NCI-H1436 treated with DMSO at 0.1 percent for 48 hours (cell line): ENCODE data around the gene HRH1.
"Not testable (repeated sequence)": the region's sequence is repeated elsewhere in the genome, so short reads cannot be mapped to it uniquely, and the experiment has no call there.

ENCODE experiments used
- DNase-seq: peaks from one replicate; lab custom pipeline; 2025; lab: John Stamatoyannopoulos, UW

HRH1 gene

DNA sequence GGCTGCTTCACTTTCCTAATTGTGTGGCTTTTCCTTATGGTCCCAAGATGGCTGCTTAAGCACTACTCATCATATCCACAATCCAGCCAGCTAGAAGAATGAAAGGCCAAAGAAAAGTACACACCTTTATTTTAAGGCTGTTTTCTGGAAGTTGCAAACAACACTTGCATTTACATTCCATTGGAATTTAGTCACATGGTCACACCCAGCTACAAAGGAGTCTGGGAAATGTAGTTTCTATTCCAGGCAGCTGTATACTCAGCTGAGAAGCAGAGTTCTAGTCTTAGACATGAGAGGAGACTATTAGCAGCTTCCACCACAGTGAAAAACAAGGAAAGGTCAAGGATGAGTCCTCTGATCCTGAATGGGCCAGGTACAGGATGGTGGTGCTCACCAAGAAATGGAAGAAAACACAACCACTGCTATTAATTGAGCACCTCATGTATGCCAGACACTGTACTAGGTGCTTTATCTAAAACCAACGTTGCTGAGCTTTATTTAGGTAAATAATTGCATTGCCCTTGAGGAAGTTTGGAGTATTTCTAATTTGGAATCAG lies 89.9 kb downstream of the HRH1 start:
- no peak for DNase-seq

DNA sequence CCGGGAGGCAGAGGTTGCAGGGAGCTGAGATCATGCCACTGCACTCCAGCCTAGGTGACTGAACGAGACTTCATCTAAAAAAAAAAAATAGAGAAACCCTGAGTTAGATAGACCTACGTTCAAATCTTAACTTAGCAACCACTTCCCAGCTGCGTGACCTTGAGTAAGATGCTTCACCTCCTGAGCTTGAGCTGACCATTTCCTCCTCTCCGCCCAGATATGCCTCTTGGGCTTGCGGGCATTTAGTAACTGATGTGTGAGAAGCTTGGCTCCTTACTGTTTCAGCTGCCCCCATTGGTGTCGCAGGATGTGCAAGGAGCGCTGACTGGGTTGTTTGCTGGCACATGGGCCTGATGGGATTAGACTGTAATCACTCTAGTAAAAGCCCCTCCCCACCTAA lies 91.0 kb downstream of the HRH1 start:
- no peak for DNase-seq

DNA sequence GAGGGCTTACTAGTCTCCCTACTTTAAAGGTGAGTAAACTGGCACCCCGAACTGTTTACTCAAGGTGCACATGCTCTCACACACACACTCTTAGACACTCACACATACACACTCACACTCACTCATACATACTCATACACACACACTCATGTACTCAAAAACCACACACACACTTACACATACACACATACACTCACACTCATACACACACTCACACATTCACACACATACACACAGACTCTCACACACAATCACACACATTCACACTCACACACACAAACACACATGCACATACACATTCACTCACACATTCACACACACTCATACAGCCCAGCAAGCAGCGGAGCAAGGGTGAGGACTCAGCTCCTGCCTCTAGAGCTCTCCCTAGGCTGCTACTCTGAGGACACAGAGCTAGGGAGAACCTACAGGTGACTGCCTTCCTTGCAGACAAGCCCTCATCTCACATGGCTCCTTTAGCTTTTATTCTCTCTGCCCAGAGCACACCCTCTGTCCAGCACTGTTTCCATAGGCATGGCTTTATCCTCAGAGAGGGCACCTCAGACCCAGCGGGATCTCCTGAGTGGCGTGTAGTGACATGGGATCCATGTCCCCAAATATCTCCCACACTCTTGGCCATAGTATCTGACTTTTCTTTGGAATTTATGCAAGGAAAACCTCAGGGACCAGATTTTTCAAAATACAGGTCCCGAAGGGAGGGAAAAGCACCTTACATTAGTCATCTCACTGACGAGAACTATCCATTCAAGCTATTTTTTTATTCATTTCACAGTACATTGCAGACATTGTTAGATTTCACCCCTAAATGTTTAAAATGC lies 91.8 kb downstream of the HRH1 start:
- no peak for DNase-seq

DNA sequence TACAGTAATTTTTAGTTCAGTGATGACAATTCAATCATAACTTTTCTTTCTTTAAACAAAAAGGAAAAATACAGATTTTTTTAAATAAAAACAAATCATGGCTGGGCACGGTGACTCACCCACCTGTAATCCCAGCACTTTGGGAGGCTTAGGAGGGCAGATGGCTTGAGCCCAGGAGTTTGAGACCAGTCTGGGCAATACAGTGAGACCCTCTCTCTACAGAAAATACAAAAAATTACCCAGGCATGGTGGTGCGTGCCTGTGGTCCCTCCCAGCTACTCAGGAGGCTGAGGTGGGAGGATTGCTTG lies 92.3 kb downstream of the HRH1 start:
- no peak for DNase-seq

GRCh38 chr3:11247362-11247761 lies 93.1 kb downstream of the HRH1 start:
- DNase-seq = no peak

DNA sequence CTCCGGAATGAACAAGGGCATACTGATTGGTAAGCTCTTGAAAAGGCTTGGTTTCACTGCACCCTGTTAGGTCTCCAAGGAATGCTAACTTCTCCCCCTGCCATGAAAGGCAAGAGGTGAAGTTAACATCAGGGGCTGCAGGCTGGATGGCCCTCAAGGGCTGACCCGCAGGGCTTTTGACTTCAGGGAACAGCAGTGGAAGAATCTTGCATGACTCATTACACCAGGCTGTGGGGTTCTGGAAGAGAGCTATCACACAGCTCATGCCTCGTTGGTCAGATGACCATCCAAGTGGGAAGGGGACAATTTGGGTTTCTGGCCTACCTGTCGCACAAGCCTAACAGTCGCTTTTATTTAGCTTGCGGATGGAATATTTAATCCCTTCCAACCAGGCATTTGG lies 94.3 kb downstream of the HRH1 start:
- DNase-seq = no peak

DNA sequence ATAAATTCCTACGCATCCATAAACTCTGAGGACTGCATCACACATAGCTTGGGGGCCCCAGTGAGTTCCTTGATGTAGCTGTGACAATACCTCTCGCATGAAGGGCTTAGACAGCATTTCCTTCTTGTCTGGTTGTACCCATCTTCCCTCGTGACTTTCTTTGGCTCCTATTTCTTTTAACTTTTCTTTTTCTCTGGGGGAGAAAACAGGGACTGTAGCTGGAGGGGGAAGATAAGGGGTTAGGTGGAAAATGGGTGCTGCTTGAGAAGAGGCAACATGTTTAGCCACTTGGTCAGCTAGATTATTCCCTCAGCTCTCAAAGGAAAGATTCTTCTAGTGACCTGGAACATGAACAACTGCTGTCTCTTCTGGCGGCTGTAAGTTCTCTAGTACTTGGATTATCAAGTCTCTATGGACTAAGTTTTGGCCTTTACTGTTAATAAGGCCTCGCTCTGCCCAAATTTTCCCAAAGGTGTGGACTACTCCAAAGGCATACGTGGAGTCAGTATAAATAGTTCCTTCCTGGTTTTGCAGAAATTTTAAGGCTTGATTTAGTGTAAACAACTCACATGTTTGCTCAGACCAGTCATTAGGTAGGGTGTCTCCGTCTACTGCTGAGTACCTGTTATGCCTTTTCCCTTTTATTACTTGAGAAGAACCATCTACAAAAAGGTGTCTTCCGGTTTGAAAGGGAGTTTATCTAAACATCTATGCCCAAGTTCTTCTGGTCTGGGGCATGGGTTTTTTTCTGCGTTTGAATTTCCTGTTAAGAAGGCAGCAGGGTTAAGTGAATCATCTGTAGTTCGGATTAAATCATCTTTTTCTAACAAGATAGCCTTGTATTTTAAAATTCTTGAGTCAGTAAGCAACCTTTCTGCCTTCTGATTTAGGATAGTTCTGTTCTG lies 96.9 kb downstream of the HRH1 start:
- no peak for DNase-seq

DNA sequence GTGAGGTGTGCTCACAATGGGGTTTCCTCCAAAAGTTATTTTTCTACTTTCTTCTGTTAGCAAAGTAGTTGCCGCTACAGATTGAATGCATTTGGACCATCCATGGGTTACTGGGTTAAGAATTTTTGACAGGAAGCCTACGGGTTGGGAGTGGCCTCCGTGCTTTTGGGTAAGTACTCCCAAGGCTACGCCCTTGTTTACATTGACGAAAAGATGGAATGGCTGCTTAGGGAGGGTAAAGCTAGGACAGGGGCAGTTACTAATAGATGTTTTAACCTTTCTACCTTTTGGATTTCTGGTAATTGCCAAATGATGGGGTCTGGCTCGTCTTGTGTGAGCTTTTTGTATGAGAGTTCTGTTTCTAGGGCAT lies 97.5 kb downstream of the HRH1 start:
- DNase-seq = no peak

DNA sequence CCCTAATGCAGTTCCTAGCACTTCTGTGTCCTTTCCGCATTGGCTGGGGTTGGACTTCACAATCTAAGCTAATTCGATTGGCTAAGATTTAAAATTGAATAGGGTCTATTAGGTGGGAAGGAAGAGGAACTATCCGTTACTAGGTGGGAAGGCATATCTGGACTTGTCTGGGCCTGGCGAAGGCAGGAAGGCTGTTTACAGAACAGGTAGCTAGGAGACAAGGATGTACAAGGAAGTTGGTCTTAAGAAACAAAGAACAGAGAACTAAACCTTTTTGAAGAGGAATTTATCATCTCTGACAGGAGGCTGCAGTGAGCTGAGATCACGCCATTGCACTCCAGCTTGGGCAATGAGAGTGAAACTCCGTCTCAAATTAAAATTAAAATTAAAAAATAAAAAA lies 100.6 kb downstream of the HRH1 start:
- DNase-seq = no peak

DNA sequence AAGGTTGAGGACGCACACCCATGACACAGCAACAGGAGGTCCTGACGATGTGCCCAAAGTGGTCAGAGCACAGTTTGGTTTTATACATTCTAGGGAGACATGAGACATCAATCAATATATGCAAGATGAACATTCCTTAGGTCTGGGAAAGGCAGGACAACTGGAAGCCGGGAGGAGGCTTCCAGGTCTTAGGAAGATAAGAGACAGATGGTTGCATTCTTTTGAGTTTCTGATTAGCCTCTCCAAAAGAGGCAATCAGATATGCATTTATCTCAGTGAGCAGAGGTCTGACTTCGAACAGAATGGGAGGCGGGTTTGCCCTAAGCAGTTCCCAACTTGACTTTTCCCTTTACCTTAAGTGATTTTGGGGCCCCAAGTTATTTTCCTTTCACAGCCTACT lies 101.2 kb downstream of the HRH1 start:
- not testable (repeated sequence) for DNase-seq

DNA sequence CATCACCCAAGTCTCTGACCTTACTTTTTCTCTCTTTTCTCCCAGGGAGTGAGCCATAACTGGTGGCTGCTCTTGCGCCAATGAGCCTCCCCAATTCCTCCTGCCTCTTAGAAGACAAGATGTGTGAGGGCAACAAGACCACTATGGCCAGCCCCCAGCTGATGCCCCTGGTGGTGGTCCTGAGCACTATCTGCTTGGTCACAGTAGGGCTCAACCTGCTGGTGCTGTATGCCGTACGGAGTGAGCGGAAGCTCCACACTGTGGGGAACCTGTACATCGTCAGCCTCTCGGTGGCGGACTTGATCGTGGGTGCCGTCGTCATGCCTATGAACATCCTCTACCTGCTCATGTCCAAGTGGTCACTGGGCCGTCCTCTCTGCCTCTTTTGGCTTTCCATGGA lies 104.7 kb downstream of the HRH1 start:
- DNase-seq = no peak

DNA sequence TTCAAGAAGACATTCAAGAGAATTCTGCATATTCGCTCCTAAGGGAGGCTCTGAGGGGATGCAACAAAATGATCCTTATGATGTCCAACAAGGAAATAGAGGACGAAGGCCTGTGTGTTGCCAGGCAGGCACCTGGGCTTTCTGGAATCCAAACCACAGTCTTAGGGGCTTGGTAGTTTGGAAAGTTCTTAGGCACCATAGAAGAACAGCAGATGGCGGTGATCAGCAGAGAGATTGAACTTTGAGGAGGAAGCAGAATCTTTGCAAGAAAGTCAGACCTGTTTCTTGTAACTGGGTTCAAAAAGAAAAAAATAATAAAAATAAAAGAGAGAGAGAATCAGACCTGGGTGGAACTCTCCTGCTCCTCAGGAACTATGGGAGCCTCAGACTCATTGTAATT lies 106.2 kb downstream of the HRH1 start:
- DNase-seq = no peak

- no peak for DNase-seq
Measured at GRCh38 chr3:11269007-11269406, 114.7 kb downstream of the HRH1 start.

- peak; percentile 40 for DNase-seq
Measured at GRCh38 chr3:11271986-11272904, 118.0 kb downstream of the HRH1 start, which contains the start of gene ATG7. Gene ATG7 (plus strand): TSS chr3:11272397. CDS start chr3:11298696, 26,299 bp downstream.

- DNase-seq = no peak
Measured at GRCh38 chr3:11272906-11273574, 118.7 kb downstream of the HRH1 start.

DNA sequence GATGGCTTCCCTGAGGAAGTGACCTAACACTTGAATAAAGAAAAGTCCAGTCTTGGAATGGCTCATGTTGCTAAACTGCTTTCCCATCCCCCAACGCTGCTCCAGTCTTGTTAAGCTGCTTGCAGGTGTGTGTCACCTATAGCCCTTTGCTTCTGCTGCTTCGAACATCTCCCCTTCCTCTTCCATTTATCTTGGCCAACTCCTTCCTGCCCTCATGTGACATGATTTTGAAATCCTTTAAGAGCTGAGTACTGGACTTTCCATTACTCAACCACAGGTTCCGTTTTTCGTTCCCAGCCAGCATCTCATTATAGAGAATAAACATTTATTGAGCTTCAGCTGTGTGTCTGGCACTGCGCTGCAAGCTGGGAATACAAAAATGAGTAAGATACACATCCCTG lies 119.6 kb downstream of the HRH1 start:
- no peak for DNase-seq

DNA sequence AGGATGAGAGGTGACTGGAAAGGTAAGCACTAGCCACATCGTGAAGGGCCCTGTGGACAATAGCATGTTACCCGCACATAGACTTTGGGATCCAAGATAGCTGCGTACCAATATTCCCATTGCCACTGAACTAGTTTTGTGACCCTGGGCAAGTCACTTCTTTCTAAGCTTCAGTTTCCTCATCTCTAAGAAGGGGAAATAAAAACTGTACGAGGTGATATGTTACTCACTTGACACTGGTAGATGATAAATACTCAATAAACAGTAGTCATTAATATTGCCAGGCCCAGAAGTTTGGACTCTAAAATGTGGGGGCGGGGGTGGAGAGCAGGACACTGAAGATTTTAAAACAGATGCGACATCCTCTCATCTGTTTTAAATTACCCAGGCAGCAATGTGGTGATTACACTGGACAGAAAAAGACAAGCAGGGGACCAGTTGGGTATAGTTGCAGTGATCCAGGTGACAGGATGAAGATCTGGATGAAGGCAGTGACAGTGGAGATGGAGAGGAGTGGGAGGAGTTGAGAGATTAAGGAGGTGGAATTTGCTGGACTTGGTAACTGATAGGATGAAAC lies 120.4 kb downstream of the HRH1 start:
- DNase-seq = no peak

DNA sequence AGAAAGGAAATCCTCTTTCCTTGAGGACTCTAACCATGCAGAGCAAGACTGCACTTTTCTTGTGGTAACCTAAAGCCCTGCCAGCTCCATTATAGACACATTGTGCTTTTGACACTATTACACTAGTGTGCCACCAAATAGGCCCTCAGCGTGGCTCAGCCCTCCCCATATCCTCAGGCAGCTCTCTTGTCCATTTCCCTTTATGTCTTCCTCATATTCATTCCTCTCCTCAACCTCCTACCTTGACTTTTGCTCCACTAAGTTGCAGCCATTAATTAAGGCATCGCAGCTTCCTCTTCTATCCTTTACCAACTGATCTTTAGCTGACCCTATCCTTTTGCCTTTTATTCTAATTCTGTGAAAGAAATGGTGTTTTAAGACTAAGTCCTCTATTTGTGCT lies 121.6 kb downstream of the HRH1 start:
- DNase-seq = no peak

GRCh38 chr3:11276901-11277300 lies 122.6 kb downstream of the HRH1 start:
- DNase-seq = no peak

GRCh38 chr3:11282250-11283138 lies 128.2 kb downstream of the HRH1 start:
- DNase-seq = no peak
